Heart left ventricle (tissue), 16 donors: ENCODE data around the gene TBC1D4. TPM values are rescaled to one million over a fixed set of nuclear protein-coding genes. Genes with fewer than 3 reads are reported as not detected.
"Not testable (repeated sequence)": the region's sequence is repeated elsewhere in the genome, so short reads cannot be mapped to it uniquely, and the experiment has no call there.

Experiments used
- ATAC-seq, 4 donors: fragments of 200-7000 bp; cut with Tn5 transposase; one replicate each; pipeline ENCODE4 v1.9.1; 2020 to 2022; ENCODE audit warnings: moderate library complexity in 4 of 4, mild to moderate bottlenecking in 3 of 4, moderate number of reproducible peaks in 1 of 4
- DNase-seq, 5 donors: peaks; one replicate each; pipeline ENCODE4 v3.0.0-alpha.2; 2020
- H3K27ac ChIP-seq, 12 donors: fragments of 200-600 bp; sonication (generic) in 4 of 12; one replicate each; pipeline versions ENCODE4 v1.5.0 to v1.8.0; 2016 to 2022; ENCODE audit warnings: mild to moderate bottlenecking in 2 of 12
- H3K27me3 ChIP-seq, 9 donors: fragments of 200-600 bp; sonication (generic) in 2 of 9; one replicate each; pipeline versions ENCODE4 v1.5.1 to v1.8.0; 2016 to 2022; ENCODE audit warnings: mild to moderate bottlenecking in 3 of 9
- H3K36me3 ChIP-seq, 9 donors: fragments of 200-600 bp; sonication (generic) in 2 of 9; one replicate each; pipeline versions ENCODE4 v1.5.0 to v1.8.0; 2018 to 2022; ENCODE audit warnings: mild to moderate bottlenecking in 2 of 9
- H3K4me1 ChIP-seq, 12 donors: fragments of 200-600 bp; sonication (generic) in 4 of 12; one replicate each; pipeline versions ENCODE4 v1.5.0 to v1.8.0; 2016 to 2022; ENCODE audit warnings: mild to moderate bottlenecking in 3 of 12
- H3K4me3 ChIP-seq, 12 donors: fragments of 200-600 bp; sonication (generic) in 4 of 12; one replicate each; pipeline versions ENCODE4 v1.5.0 to v1.8.0; 2017 to 2022; ENCODE audit warnings: mild to moderate bottlenecking in 9 of 12, moderate library complexity in 4 of 12
- H3K9me3 ChIP-seq, 12 donors: fragments of 200-600 bp; sonication (generic) in 4 of 12; one replicate each; pipeline versions ENCODE4 v1.5.0 to v1.8.0; 2016 to 2022; ENCODE audit warnings: mild to moderate bottlenecking in 1 of 12
- CTCF ChIP-seq, 12 donors: fragments of 200-600 bp; sonication (generic) in 4 of 12; IDR thresholded peaks; one replicate each; pipeline versions ENCODE4 v1.5.0 to v1.8.0; 2018 to 2022; ENCODE audit warnings: antibody characterized with exemption in 12 of 12, mild to moderate bottlenecking in 5 of 12
- POLR2A ChIP-seq, 2 donors: fragments of 450-650 bp; IDR thresholded peaks; one replicate each; pipeline ENCODE4 v1.6.1; 2017; ENCODE audit warnings: antibody characterized with exemption in 2 of 2, mild to moderate bottlenecking in 2 of 2, moderate library complexity in 2 of 2
- WGBS, 4 donors: extraction: QIAGEN DNeasy Blood & Tissue Kit in 2 of 4; methylation state at CpG; one replicate each; pipeline versions ENCODE4 v1.1.5 to v1.1.7; 2013 to 2018; 5-methylcytosine and 5-hydroxymethylcytosine counted together
- intact Hi-C, 10 donors: fragments of 100-400 bp; cut with DNase I; formaldehyde crosslinking; loops; one replicate each; pipeline versions ENCODE4 v1.11.1 to v1.14.2; 2022
- polyA plus RNA-seq, 2 donors: library from polyadenylated mRNA; stranded (reverse); fragments of 200-250 nt; gene quantifications; one replicate each; pipeline ENCODE4 v1.2.3, GENCODE V29; 2013
- total RNA-seq, 9 donors: library from RNA; depleted of rRNA in 2 of 9; stranded (reverse); fragments of >200 nt in 2 of 9; fragmentation: NEBNext Ultra II Directional in 3 of 9; extraction: Animal tissue kit (Norgen Biotek cat#: 25700) in 3 of 9; gene quantifications; one replicate each; pipeline versions ENCODE4 v1.1.0 to v1.2.4, GENCODE V29; 2016 to 2023
- donor health status: ischemic (EF 13 %, LVEDD 7.1; RV severe dilation, severe dysfunction).
- donor health status: healthy with polysubstance abuse.
- donor health status: DM: no; HTN: yes; CAD: no.
- donor health status: DM: no; HTN: no; CAD: no.
- donor health status: ischemic (EF 25% LVEDD 6.9; RV normal size, moderate dysfunction).
- donor health status: ischemic (EF 25% LVEDD 5.7; RV mildly dilated, moderate dysfunction).
- donor health status: healthy.
- donor health status: DM: yes; HTN: yes; CAD: no.
- donor health status: ischemic (EF 35%, LVEDD 5.7; RV mildly dilated, moderate dysfunction).
- donor health status: nonischemic (EF 11% LVEDD 7.7; RV severe dilation, severe dysfunction).
- donor health status: DM: yes; HTN: yes; CAD: no.
- donor health status: PGD.
- donor health status: ischemic (EF 29% LVEDD 5.4; RV normal size, mild dysfunction).
- donor health status: nonischemic (EF 23%, LVEDD 6.1; RV moderate dilation, normal function).

TBC1D4 gene
- total and polyA plus RNA-seq, 11 donors = 26.8 to 158 (median 81.6) TPM

- Histone ChIP-seq H3K27ac (peak overlapping the region in 10 of 12 donors; percentile 28 to 77 (median 58)), H3K4me1 (peaks cover 0 to 52% (median 26%) of the 10 kb centered on the region in 12 donors), H3K9me3 (peaks cover 0 to 6% (median 0%) of the 10 kb centered on the region in 12 donors), H3K36me3 (no peaks in the 10 kb centered on the region), H3K4me3 (peak overlapping the region in 2 of 12 donors; percentile 8 to 9), H3K27me3 (no peaks in the 10 kb centered on the region)
- DNase-seq = no peak
- intact Hi-C loops = loop anchor here in 1 of 10 donors (5.0 kb wide), 1 partner anchor 40 kb away; no protein-coding TSS in a partner anchor
- WGBS, 4 donors = 24 to 28% (median 27%) methylated on average over 4 of the region's 4 CpGs
- ATAC-seq = peak in 3 of 4 donors; percentile 65 to 86 (median 69)
- TF ChIP-seq POLR2A (IDR thresholded peaks at IDR 0.05) (no peak), CTCF (IDR thresholded peaks at IDR 0.05) (no peak)
Measured at GRCh38 chr13:75437582-75438318, 44.2 kb downstream of the TBC1D4 start.

- H3K36me3 ChIP-seq, H3K9me3 ChIP-seq, H3K4me3 ChIP-seq, DNase-seq, intact Hi-C loops, H3K27me3 ChIP-seq, ATAC-seq: not testable (repeated sequence)
- Histone ChIP-seq H3K4me1 (peaks cover 0 to 60% (median 33%) of the 10 kb centered on the region in 12 donors), H3K27ac (peak overlapping the region in 3 of 12 donors; percentile 0 to 36 (median 25))
- WGBS, 4 donors = 88 to 98% (median 94%) methylated on average over 2 of the region's 2 CpGs
Measured at GRCh38 chr13:75434126-75434525, 47.8 kb downstream of the TBC1D4 start.

GRCh38 chr13:75432811-75433244, 49.1 kb downstream of the TBC1D4 start:
- Histone ChIP-seq H3K4me1 (peaks cover 0 to 55% (median 24%) of the 10 kb centered on the region in 12 donors), H3K27me3 (no peaks in the 10 kb centered on the region), H3K9me3 (peaks cover 0 to 6% (median 0%) of the 10 kb centered on the region in 12 donors), H3K36me3 (no peaks in the 10 kb centered on the region), H3K27ac (peak overlapping the region in 9 of 12 donors; percentile 11 to 50 (median 26)), H3K4me3 (no peak overlapping the region)
- ATAC-seq (peak in 1 of 4 donors; percentile 8), DNase-seq (no peak)
- intact Hi-C loops = no loop called here
- TF ChIP-seq CTCF (IDR thresholded peaks at IDR 0.05) (no peak), POLR2A (IDR thresholded peaks at IDR 0.05) (no peak)
- 55 to 65% (median 60%) methylated on average over 5 of the region's 5 CpGs for WGBS, 4 donors

GRCh38 chr13:75432045-75432444, 49.9 kb downstream of the TBC1D4 start:
- Histone ChIP-seq H3K4me3 (no peak overlapping the region), H3K27ac (peak overlapping the region in 8 of 12 donors; percentile 11 to 50 (median 25))

More at GRCh38 chr13:75432045-75432444, 49.9 kb downstream of the TBC1D4 start:
- H3K4me1 ChIP-seq = peaks cover 0 to 49% (median 19%) of the 10 kb centered on the region in 12 donors
- H3K27me3 ChIP-seq = no peaks in the 10 kb centered on the region
- DNase-seq (no peak), ATAC-seq (peak in 3 of 4 donors; percentile 16 to 35 (median 33))
- WGBS, 4 donors = 23 to 64% (median 55%) methylated on average over 2 of the region's 2 CpGs
- intact Hi-C loops = no loop called here
- H3K36me3 ChIP-seq = no peaks in the 10 kb centered on the region
- TF ChIP-seq CTCF (IDR thresholded peaks at IDR 0.05) = peak in 1 of 12 donors; percentile 23
- no peak for TF ChIP-seq POLR2A (IDR thresholded peaks at IDR 0.05)
- peaks cover 0 to 6% (median 0%) of the 10 kb centered on the region in 12 donors for H3K9me3 ChIP-seq
